ENCODE measurements around the gene ESPL1. TPM values are rescaled to one million over a fixed set of nuclear protein-coding genes. Genes with fewer than 3 reads are reported as not detected.

ESPL1 gene
- total RNA-seq, 1 donor from 2014 or later, result 2.6 TPM

DNA sequence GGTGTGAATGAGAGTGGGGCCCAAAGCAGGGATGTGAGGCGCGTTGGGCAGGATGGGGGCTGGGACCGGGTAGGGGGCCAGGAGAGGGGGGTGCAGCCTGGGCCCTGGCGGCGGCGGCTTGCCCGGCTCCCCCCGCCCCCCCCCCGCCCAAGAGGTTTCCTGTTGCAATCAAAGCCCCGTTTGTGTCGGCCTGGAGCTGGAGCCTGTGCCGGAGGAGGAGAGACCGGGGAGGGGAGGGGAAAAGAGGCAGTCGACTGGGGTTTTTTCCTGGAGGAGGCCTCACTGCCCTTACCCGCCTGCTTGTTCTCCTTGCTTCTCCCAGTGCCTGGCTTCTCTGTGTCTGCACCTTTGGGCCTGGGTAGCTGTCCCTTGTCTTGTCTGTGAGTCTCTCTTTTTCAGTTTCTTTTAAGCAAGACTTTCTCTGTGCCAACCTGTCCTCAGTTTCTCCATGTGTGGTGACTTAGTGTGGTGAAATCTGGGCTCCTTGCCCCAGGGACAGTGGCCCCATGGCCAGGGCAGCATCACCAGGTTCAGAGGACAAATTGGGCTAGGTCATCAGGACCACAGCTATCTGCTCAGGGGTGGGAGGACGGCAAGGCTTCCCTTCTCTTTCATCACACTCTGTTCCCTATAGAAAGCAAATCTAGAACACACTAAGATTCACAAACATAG, 44.6 kb upstream of the ESPL1 start:
- Histone ChIP-seq H3K27me3 (ENCODE audit: control insufficient read depth in 3 of 3, insufficient read depth in 3 of 3, low read length in 3 of 3) (no peaks in the 10 kb centered on the region), H3K9ac (ENCODE audit: low read depth in 1 of 3, low read length in 3 of 3) (peak overlapping the region; percentile 13 to 41 (median 23)), H3K36me3 (ENCODE audit: control insufficient read depth in 3 of 3, insufficient read depth in 3 of 3, low read length in 3 of 3) (no peaks in the 10 kb centered on the region), H3K27ac (ENCODE audit: low read depth, low read length) (peak overlapping the region; percentile 7), H3K9me3 (ENCODE audit: control insufficient read depth in 3 of 3, low read length in 3 of 3) (no peaks in the 10 kb centered on the region), H3K4me1 (ENCODE audit: control insufficient read depth in 3 of 3, insufficient read depth in 3 of 3, low read length in 3 of 3) (peaks cover 36 to 49% (median 41%) of the 10 kb centered on the region in 3 donors), H3K4me3 (ENCODE audit: low read length in 3 of 3) (peak overlapping the region in 1 of 3 donors; percentile 27)

DNA sequence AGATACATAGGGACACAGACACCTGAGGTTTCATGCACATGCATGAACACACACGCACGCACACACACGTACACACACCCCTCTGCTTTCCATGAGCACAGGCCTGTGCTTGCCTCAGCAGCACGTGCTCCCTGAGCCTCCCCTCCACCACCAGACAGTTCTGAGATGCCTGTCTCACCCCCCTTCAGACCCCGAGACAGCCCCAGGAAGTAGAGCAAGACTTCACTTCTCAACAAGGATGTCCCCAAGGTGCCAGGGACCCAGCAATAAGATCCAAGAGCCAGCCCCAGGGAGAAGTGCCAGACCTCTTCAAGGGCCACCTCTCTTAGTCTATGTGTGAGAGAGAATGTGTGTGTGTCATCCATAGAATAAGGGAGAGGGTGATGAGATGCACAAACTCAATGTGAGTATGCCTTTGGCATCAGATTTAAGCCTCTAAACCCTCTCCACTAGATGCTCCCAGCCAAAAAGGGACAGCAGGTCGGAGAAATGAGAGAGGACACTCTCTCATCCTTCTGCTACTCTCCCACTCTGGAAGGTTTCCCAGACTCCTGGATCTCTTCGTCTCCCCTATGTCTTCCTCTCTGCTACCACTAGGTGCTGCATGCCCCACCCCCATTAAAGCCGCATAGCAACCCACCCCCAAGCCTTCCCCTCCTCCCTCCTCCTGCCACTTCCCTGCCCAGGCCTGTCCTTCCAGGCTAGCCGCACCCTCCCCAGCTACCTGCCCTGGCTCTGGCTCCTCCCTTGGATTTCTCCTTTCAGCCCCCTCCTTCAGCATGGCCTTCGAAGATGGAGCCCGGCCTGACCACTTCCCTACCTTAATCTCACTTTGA, 43.8 kb upstream of the ESPL1 start:
- peak overlapping the region in 1 of 3 donors; percentile 41 for H3K9ac ChIP-seq (ENCODE audit: low read depth in 1 of 3, low read length in 3 of 3)
- no peaks in the 10 kb centered on the region for H3K9me3 ChIP-seq (ENCODE audit: control insufficient read depth in 3 of 3, low read length in 3 of 3)
- peak overlapping the region in 1 of 3 donors; percentile 27 for H3K4me3 ChIP-seq (ENCODE audit: low read length in 3 of 3)
- no peaks in the 10 kb centered on the region for H3K36me3 ChIP-seq (ENCODE audit: control insufficient read depth in 3 of 3, insufficient read depth in 3 of 3, low read length in 3 of 3)
- peaks cover 31 to 47% (median 37%) of the 10 kb centered on the region in 3 donors for H3K4me1 ChIP-seq (ENCODE audit: control insufficient read depth in 3 of 3, insufficient read depth in 3 of 3, low read length in 3 of 3)
- no peaks in the 10 kb centered on the region for H3K27me3 ChIP-seq (ENCODE audit: control insufficient read depth in 3 of 3, insufficient read depth in 3 of 3, low read length in 3 of 3)
- peak overlapping the region; percentile 7 for H3K27ac ChIP-seq (ENCODE audit: low read depth, low read length)

DNA sequence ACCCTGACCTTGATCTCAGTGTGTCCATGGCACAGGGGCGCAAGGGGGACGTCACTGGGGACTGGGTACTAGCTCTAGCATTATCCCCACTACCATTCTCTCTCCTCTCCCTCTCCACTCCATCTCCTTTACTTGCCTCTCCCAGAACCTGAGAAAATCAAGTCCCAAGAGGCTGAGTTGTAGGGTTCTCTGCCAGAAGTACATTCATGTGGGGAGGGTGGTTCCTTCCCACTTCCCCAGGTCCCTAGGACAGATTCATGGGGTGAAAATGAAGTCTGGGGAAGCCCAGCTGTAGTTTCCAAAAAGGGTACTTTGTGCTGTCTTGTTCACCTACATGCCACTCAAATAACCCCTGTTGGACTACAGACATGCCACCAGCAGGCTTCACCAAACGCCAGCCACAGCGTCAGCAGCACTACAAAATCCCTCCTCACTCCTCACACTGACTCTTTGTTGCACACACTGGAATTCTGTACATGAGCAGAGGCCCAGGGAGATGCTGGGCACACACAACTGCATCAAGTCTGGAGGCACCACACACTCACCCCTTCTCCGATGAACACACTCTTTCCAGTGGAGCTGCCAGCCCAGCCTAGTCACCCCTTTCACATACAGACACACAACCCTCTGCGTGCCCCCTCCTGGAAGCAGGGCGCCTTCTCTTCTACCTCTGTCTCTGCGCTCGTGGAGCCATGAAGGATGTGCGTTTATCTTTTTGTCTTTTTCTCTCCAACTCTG, 43.0 kb upstream of the ESPL1 start:
- no peaks in the 10 kb centered on the region for H3K36me3 ChIP-seq (ENCODE audit: control insufficient read depth in 3 of 3, insufficient read depth in 3 of 3, low read length in 3 of 3)
- no peaks in the 10 kb centered on the region for H3K9me3 ChIP-seq (ENCODE audit: control insufficient read depth in 3 of 3, low read length in 3 of 3)
- H3K4me1 ChIP-seq (ENCODE audit: control insufficient read depth in 3 of 3, insufficient read depth in 3 of 3, low read length in 3 of 3), result peaks cover 26 to 41% (median 32%) of the 10 kb centered on the region in 3 donors
- no peak overlapping the region for H3K4me3 ChIP-seq (ENCODE audit: low read length in 3 of 3)
- H3K9ac ChIP-seq (ENCODE audit: low read depth in 1 of 3, low read length in 3 of 3), result no peak overlapping the region
- H3K27me3 ChIP-seq (ENCODE audit: control insufficient read depth in 3 of 3, insufficient read depth in 3 of 3, low read length in 3 of 3), result no peaks in the 10 kb centered on the region
- no peak overlapping the region for H3K27ac ChIP-seq (ENCODE audit: low read depth, low read length)

DNA sequence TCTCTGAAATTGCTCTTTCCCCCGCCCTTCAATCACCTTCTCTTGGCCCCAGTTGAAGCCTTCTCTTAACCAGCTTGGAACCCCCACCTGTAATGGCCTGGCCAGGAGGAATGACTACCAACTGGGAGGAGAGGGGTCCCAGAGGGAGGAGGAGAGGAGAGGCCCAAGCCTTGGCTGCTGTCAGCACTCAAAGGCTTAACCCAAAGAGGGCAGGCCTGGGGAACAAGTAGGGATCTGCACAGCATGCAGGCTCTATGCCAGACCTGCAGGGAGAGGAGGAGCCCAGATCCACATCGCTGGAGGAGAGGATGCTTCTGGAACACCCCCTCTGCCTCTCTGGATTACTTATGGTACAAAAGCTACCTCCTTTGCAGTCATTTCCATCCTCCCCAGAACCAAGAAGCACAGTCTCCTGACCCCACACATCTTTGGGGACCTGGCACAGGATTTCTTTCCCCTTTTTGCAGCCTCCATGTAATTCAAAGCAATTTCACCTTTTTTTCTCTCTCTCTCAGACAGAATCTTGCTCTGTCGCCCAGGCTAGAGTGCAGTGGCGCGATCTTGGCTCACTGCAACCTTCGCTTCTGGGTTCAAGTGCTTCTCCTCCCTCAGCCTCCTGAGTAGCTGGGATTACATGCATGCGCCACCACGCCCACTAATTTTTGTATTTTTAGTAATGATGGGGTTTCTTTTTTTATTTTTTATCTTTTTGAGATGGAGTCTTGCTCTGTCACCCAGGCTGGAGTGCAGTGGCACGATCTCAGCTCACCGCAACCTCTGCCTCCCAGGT, 42.3 kb upstream of the ESPL1 start:
- Histone ChIP-seq H3K36me3 (ENCODE audit: control insufficient read depth in 3 of 3, insufficient read depth in 3 of 3, low read length in 3 of 3) (no peaks in the 10 kb centered on the region), H3K9me3 (ENCODE audit: control insufficient read depth in 3 of 3, low read length in 3 of 3) (no peaks in the 10 kb centered on the region), H3K27me3 (ENCODE audit: control insufficient read depth in 3 of 3, insufficient read depth in 3 of 3, low read length in 3 of 3) (no peaks in the 10 kb centered on the region), H3K27ac (ENCODE audit: low read depth, low read length) (no peak overlapping the region), H3K9ac (ENCODE audit: low read depth in 1 of 3, low read length in 3 of 3) (no peak overlapping the region), H3K4me3 (ENCODE audit: low read length in 3 of 3) (no peak overlapping the region), H3K4me1 (ENCODE audit: control insufficient read depth in 3 of 3, insufficient read depth in 3 of 3, low read length in 3 of 3) (peaks cover 26 to 35% (median 28%) of the 10 kb centered on the region in 3 donors)

DNA sequence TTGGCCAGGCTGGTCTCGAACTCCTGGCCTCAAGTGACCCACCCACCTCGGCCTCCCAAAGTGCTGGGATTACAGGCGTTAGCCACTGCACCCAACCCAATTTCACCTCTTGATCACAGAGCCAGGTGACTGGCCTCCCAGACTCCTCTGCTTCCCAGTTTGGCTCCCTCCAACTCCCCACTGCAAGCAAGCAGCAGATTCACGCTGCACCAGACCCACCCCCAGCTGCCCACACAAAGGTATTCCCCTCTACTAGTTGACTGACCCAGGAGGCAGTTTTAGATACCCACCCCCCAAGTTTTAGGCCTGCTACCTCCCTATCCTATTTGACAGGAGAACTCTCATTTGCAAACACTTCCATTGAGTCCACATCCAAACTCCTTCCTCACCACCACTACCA, 41.3 kb upstream of the ESPL1 start:
- Histone ChIP-seq H3K27me3 (ENCODE audit: control insufficient read depth in 3 of 3, insufficient read depth in 3 of 3, low read length in 3 of 3) (peaks cover 0 to 7% (median 6%) of the 10 kb centered on the region in 3 donors), H3K27ac (ENCODE audit: low read depth, low read length) (no peak overlapping the region), H3K9ac (ENCODE audit: low read depth in 1 of 3, low read length in 3 of 3) (no peak overlapping the region), H3K4me3 (ENCODE audit: low read length in 3 of 3) (no peak overlapping the region), H3K4me1 (ENCODE audit: control insufficient read depth in 3 of 3, insufficient read depth in 3 of 3, low read length in 3 of 3) (peaks cover 23 to 39% (median 25%) of the 10 kb centered on the region in 3 donors), H3K36me3 (ENCODE audit: control insufficient read depth in 3 of 3, insufficient read depth in 3 of 3, low read length in 3 of 3) (no peaks in the 10 kb centered on the region), H3K9me3 (ENCODE audit: control insufficient read depth in 3 of 3, low read length in 3 of 3) (no peaks in the 10 kb centered on the region)

DNA sequence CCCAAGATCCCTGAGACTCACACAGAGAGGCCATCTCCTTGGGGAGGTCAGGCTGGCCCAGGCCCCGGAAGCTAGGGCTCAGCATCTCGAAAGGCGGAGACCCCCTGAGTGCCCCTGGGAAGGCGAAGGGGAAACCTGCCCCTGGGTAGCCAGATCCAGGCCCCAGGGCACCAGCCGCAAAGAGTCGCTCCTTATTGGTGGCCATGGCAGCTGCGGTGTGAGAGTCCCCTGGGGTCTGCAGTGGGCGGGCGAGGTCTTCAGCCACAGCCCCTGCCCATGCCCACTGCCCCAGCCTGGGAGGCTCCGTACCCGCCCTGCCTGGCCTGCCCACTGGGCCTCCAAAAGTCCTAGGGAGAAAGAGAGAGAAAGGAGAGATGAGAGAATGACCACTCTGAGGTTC, 40.8 kb upstream of the ESPL1 start:
- Histone ChIP-seq H3K36me3 (ENCODE audit: control insufficient read depth in 3 of 3, insufficient read depth in 3 of 3, low read length in 3 of 3) (no peaks in the 10 kb centered on the region), H3K27ac (ENCODE audit: low read depth, low read length) (no peak overlapping the region), H3K27me3 (ENCODE audit: control insufficient read depth in 3 of 3, insufficient read depth in 3 of 3, low read length in 3 of 3) (peaks cover under 1 to 8% (median 7%) of the 10 kb centered on the region in 3 donors), H3K4me3 (ENCODE audit: low read length in 3 of 3) (no peak overlapping the region), H3K9me3 (ENCODE audit: control insufficient read depth in 3 of 3, low read length in 3 of 3) (no peaks in the 10 kb centered on the region), H3K4me1 (ENCODE audit: control insufficient read depth in 3 of 3, insufficient read depth in 3 of 3, low read length in 3 of 3) (peaks cover 18 to 37% (median 23%) of the 10 kb centered on the region in 3 donors), H3K9ac (ENCODE audit: low read depth in 1 of 3, low read length in 3 of 3) (no peak overlapping the region)

DNA sequence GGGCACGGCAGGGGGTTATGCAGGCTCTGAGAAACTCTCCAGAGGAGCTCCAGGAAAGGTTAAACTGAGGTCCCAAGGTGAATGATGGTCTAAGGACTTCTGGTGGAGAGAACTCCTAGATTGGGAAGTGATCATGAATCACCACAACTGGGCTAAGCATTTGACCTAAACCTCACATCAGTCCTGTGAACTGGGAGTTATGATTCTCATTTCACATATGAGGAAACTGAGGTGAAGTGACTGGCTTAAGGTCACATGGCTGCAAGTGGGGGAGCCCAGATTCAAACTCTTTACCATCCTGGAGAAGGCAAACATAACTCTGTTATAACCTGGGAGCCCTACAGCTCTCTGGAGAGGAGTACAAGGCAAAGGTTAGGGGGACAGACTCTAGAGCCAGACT, 40.3 kb upstream of the ESPL1 start:
- Histone ChIP-seq H3K36me3 (ENCODE audit: control insufficient read depth in 3 of 3, insufficient read depth in 3 of 3, low read length in 3 of 3) (no peaks in the 10 kb centered on the region), H3K27ac (ENCODE audit: low read depth, low read length) (no peak overlapping the region), H3K9ac (ENCODE audit: low read depth in 1 of 3, low read length in 3 of 3) (no peak overlapping the region), H3K4me3 (ENCODE audit: low read length in 3 of 3) (no peak overlapping the region), H3K4me1 (ENCODE audit: control insufficient read depth in 3 of 3, insufficient read depth in 3 of 3, low read length in 3 of 3) (peaks cover 20 to 37% (median 23%) of the 10 kb centered on the region in 3 donors), H3K9me3 (ENCODE audit: control insufficient read depth in 3 of 3, low read length in 3 of 3) (no peaks in the 10 kb centered on the region), H3K27me3 (ENCODE audit: control insufficient read depth in 3 of 3, insufficient read depth in 3 of 3, low read length in 3 of 3) (peaks cover 6 to 13% (median 12%) of the 10 kb centered on the region in 3 donors)

DNA sequence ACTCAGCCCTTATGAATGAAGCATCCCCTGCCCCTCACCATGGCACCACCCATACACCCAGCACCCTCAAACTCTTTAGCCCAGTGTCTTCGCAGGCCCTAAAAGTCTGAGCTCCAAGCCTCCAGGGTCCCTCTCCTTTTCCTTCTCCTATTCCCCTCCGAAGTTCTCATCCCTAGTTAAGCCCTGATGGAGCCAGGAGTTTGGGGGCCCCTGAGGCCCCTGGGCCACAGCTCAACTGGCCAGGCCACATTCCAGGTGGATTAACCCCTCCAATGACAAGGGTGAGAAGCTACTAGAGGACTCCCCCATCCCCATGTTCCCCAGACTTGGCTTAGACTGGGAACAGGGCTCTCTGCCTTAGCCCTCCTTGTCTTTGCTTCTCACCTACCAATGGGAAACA, 38.6 kb upstream of the ESPL1 start:
- Histone ChIP-seq H3K9me3 (ENCODE audit: control insufficient read depth in 3 of 3, low read length in 3 of 3) (no peaks in the 10 kb centered on the region), H3K36me3 (ENCODE audit: control insufficient read depth in 3 of 3, insufficient read depth in 3 of 3, low read length in 3 of 3) (no peaks in the 10 kb centered on the region), H3K27me3 (ENCODE audit: control insufficient read depth in 3 of 3, insufficient read depth in 3 of 3, low read length in 3 of 3) (peaks cover 17 to 26% (median 25%) of the 10 kb centered on the region in 3 donors), H3K4me1 (ENCODE audit: control insufficient read depth in 3 of 3, insufficient read depth in 3 of 3, low read length in 3 of 3) (peaks cover 20 to 32% (median 24%) of the 10 kb centered on the region in 3 donors), H3K9ac (ENCODE audit: low read depth in 1 of 3, low read length in 3 of 3) (no peak overlapping the region), H3K27ac (ENCODE audit: low read depth, low read length) (no peak overlapping the region), H3K4me3 (ENCODE audit: low read length in 3 of 3) (no peak overlapping the region)

DNA sequence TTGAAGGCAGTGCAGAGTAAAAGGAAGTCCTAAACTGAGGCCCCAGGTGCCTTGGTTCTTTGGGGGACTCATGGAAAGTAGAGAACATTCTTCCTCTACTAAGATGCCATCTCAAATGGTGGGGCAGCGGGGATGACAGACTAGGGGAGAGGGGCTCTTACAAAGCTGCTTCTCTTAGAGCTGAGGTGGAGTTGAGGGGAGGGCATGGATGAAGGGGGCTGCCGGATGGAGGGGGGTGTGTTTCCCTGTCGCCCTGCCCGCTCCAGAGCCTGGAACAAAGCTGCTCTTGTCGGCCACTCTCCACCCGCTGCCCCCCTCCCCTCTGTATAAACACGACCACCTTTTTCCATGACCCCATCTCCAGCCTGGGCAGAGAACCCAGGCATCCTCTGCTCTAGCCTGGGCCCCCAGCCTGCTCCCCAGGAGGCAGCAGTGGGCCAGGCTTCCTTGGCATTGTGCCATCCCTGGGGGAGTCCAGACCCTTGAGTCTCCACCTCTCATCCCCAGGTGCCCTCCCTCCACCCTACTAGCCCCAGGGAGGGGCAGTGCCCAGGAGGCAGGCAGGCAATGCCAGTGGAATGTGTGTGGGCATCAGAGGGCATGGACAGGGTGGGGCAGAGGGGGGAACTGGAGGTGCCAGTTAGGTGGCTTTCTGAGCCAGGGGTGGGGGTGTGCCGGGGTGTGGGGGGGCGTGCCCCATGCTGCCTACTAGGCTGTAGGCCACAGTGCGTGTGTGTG, 37.8 kb upstream of the ESPL1 start:
- Histone ChIP-seq H3K9me3 (ENCODE audit: control insufficient read depth in 3 of 3, low read length in 3 of 3) (no peaks in the 10 kb centered on the region), H3K4me1 (ENCODE audit: control insufficient read depth in 3 of 3, insufficient read depth in 3 of 3, low read length in 3 of 3) (peaks cover 18 to 25% (median 20%) of the 10 kb centered on the region in 3 donors), H3K36me3 (ENCODE audit: control insufficient read depth in 3 of 3, insufficient read depth in 3 of 3, low read length in 3 of 3) (no peaks in the 10 kb centered on the region), H3K9ac (ENCODE audit: low read depth in 1 of 3, low read length in 3 of 3) (no peak overlapping the region), H3K27ac (ENCODE audit: low read depth, low read length) (no peak overlapping the region), H3K4me3 (ENCODE audit: low read length in 3 of 3) (no peak overlapping the region), H3K27me3 (ENCODE audit: control insufficient read depth in 3 of 3, insufficient read depth in 3 of 3, low read length in 3 of 3) (peaks cover 19 to 30% (median 30%) of the 10 kb centered on the region in 3 donors)

Data from skeletal muscle tissue (tissue), 4 donors.